Peyer's patch (tissue), 4 donors: Measurements from ENCODE around the gene TBXAS1. TPM values are rescaled to one million over a fixed set of nuclear protein-coding genes. Genes with fewer than 3 reads are reported as not detected.

Source experiments
- DNase-seq, 3 donors: peaks; one replicate each; pipeline ENCODE4 v3.0.0-alpha.2; 2017 to 2019
- H3K27ac ChIP-seq, 4 donors: fragments of 200-600 bp; sonication (generic); one replicate each; pipeline ENCODE4 v1.5.1; 2016 to 2019
- H3K27me3 ChIP-seq, 2 donors: fragments of 200-600 bp; sonication (generic); one replicate each; pipeline ENCODE4 v1.5.1; 2019
- H3K36me3 ChIP-seq, 3 donors: fragments of 200-600 bp; sonication (generic); one replicate each; pipeline ENCODE4 v1.5.1; 2016 to 2019
- H3K4me1 ChIP-seq, 4 donors: fragments of 200-600 bp; sonication (generic); one replicate each; pipeline ENCODE4 v1.5.1; 2016 to 2019
- H3K4me3 ChIP-seq, 4 donors: fragments of 200-600 bp; sonication (generic); 1 replicate in 3 of 4; 2 replicates in 1 of 4; pipeline ENCODE4 v1.5.1; 2016 to 2019; ENCODE audit warnings: mild to moderate bottlenecking in 1 of 4
- H3K9me3 ChIP-seq, 4 donors: fragments of 200-600 bp; sonication (generic); one replicate each; pipeline ENCODE4 v1.5.1; 2016 to 2019; ENCODE audit warnings: mild to moderate bottlenecking in 1 of 4
- POLR2A ChIP-seq, 2 donors: fragments of 450-650 bp; IDR thresholded peaks; one replicate each; pipeline ENCODE4 v1.5.1; 2017; ENCODE audit warnings: antibody characterized with exemption in 2 of 2, mild to moderate bottlenecking in 2 of 2, moderate library complexity in 2 of 2
- total RNA-seq, 4 donors: library from RNA; depleted of rRNA; stranded (reverse); fragments of >200 nt; gene quantifications; one replicate each; pipeline ENCODE4 v1.1.0, GENCODE V29; 2016
- TF ChIP-seq, protein P1 (sequence below), 6 experiments: fragments of 450-650 bp in 4 of 6; fragments of 200-600 bp in 2 of 6; sonication (generic) in 1 of 6; IDR thresholded peaks; one replicate each; pipeline ENCODE4 v1.5.1; 2017 to 2019; ENCODE audit warnings: antibody characterized with exemption in 6 of 6, mild to moderate bottlenecking in 3 of 6, moderate library complexity in 1 of 6

The TBXAS1 gene
- total RNA-seq, 4 donors from 2014 or later, result 11.2 to 227 (median 33.9) TPM

DNA sequence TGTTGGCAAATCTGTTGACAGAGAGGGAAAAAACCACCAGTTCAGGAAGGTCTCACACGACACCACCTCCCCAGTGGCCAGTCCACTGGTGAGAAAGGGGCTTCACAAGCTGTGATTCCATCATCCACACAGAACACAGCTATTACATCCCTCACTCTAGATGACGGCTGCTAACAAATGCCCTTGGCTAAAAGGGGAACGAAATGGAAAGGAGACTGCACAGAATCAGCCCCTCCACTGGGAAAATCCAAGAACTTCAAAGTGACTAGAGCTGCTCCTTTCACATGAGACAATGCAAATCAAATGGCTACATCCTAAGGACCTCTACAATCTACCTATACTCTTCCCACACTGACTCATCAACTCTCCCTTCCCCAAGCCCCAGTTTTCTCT lies 228.1 kb downstream of the TBXAS1 start:
- H3K36me3 ChIP-seq, result peaks cover 0 to 19% (median 0%) of the 10 kb centered on the region in 3 donors
- H3K9me3 ChIP-seq, result no peaks in the 10 kb centered on the region
- no peak for DNase-seq

DNA sequence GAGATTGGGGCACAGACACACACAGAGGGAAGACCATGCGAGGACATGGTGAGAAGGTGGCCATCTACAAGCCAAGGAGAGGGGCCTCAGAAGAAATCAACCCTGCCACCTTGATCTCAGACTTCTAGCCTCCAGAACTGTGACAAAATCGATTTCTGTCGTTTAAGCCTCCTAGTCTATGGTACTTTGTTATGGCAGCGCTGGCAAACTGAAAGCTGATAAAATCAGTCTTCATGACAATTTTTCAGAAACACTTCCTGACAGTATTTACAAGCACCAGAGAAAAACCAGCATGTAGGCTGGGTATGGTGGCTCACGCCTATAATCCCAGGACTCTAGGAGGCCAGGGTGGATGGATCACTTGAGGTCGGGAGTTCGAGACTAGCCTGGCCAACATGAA lies 229.5 kb downstream of the TBXAS1 start:
- Histone ChIP-seq H3K27ac (peak overlapping the region in 2 of 4 donors; percentile 23 to 95), H3K9me3 (no peaks in the 10 kb centered on the region), H3K4me1 (peaks cover 3 to 38% (median 13%) of the 10 kb centered on the region in 4 donors), H3K36me3 (peaks cover 0 to 19% (median 0%) of the 10 kb centered on the region in 3 donors), H3K27me3 (no peaks in the 10 kb centered on the region), H3K4me3 (no peak overlapping the region)
- TF ChIP-seq POLR2A (IDR thresholded peaks at IDR 0.05), result no peak
- TF ChIP-seq, protein P1, sequence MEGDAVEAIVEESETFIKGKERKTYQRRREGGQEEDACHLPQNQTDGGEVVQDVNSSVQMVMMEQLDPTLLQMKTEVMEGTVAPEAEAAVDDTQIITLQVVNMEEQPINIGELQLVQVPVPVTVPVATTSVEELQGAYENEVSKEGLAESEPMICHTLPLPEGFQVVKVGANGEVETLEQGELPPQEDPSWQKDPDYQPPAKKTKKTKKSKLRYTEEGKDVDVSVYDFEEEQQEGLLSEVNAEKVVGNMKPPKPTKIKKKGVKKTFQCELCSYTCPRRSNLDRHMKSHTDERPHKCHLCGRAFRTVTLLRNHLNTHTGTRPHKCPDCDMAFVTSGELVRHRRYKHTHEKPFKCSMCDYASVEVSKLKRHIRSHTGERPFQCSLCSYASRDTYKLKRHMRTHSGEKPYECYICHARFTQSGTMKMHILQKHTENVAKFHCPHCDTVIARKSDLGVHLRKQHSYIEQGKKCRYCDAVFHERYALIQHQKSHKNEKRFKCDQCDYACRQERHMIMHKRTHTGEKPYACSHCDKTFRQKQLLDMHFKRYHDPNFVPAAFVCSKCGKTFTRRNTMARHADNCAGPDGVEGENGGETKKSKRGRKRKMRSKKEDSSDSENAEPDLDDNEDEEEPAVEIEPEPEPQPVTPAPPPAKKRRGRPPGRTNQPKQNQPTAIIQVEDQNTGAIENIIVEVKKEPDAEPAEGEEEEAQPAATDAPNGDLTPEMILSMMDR (IDR thresholded peaks at IDR 0.05), result no peak
- no peak for DNase-seq

More for the DNA sequence above, 228.1 kb downstream of the TBXAS1 start:
- TF ChIP-seq, protein P1 (IDR thresholded peaks at IDR 0.05), result no peak
- no peak for TF ChIP-seq POLR2A (IDR thresholded peaks at IDR 0.05)
- no peak overlapping the region for H3K27ac ChIP-seq
- H3K27me3 ChIP-seq, result no peaks in the 10 kb centered on the region
- H3K4me3 ChIP-seq, result no peak overlapping the region
- peaks cover 3 to 38% (median 13%) of the 10 kb centered on the region in 4 donors for H3K4me1 ChIP-seq

DNA sequence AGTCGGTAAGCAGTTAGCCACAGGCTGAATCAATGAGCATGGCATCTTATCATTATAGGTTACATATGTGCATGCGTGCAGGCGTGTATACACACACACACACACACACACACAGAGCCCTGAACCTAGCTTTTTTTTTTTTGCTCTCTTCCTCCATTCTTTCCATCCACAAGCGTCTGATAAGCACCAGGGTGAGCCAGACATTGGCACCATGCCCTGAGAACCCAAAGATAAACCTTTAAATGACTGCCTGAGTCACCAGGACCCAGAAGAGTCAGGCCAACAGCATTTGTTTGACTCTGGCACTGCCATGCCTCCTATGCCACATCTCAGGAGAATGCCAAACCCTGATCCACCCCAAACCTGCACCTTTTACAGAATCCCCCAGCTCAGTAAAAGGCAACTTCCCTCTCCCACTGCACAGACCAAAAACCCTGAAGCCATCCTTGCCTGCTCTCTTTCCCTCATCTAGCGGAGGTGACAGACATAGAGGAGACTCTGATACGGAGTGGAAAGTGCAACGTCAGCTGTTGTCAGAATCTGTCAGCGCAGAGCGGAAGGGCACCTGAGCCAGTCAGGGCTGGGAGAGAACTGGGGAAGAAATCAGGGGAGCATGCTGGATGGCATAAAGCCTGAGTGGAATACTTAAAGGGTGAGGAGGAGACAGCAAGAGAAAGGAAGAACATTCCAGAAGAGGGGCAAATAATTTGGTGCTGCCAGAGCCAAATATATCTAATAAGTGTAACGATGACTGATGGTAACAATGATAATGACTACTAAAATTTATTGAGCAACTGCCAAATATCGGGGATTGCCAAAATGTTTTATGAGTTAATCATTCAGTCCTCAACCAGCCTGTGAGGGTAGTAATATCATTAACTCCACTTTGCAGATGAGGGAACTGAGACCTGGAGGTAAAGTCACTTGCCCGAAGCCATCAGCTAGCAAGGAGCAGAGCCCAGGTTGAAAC lies 230.5 kb downstream of the TBXAS1 start:
- peak overlapping the region in 3 of 4 donors; percentile 13 to 96 (median 95) for H3K27ac ChIP-seq
- TF ChIP-seq POLR2A (IDR thresholded peaks at IDR 0.05), result peak in 1 of 2 donors; percentile 24
- TF ChIP-seq, protein P1 (IDR thresholded peaks at IDR 0.05), result no peak
- H3K4me1 ChIP-seq, result peaks cover 3 to 38% (median 13%) of the 10 kb centered on the region in 4 donors
- no peaks in the 10 kb centered on the region for H3K27me3 ChIP-seq
- H3K4me3 ChIP-seq, result peak overlapping the region in 2 of 4 donors; percentile 1 to 74
- H3K36me3 ChIP-seq, result peaks cover 0 to 14% (median 0%) of the 10 kb centered on the region in 3 donors
- peak in 2 of 3 donors; percentile 82 to 91 for DNase-seq
- H3K9me3 ChIP-seq, result no peaks in the 10 kb centered on the region

- no peak for DNase-seq
- peak overlapping the region in 2 of 4 donors; percentile 1 to 74 for H3K4me3 ChIP-seq
- TF ChIP-seq, protein P1 (IDR thresholded peaks at IDR 0.05), result no peak
- peak in 1 of 2 donors; percentile 12 for TF ChIP-seq POLR2A (IDR thresholded peaks at IDR 0.05)
Measured at GRCh38 chr7:140060243-140060630, 231.2 kb downstream of the TBXAS1 start.

GRCh38 chr7:140060788-140061606 lies 231.9 kb downstream of the TBXAS1 start:
- H3K36me3 ChIP-seq, result peaks cover 0 to 11% (median 0%) of the 10 kb centered on the region in 3 donors
- peak overlapping the region; percentile 9 to 96 (median 96) for H3K27ac ChIP-seq
- TF ChIP-seq POLR2A (IDR thresholded peaks at IDR 0.05), result no peak
- TF ChIP-seq, protein P1 (IDR thresholded peaks at IDR 0.05), result no peak
- peaks cover 3 to 38% (median 13%) of the 10 kb centered on the region in 4 donors for H3K4me1 ChIP-seq
- no peaks in the 10 kb centered on the region for H3K9me3 ChIP-seq
- peak overlapping the region in 2 of 4 donors; percentile 74 to 95 for H3K4me3 ChIP-seq
- peak in 1 of 3 donors; percentile 62 for DNase-seq
- no peaks in the 10 kb centered on the region for H3K27me3 ChIP-seq

More at GRCh38 chr7:140060243-140060630, 231.2 kb downstream of the TBXAS1 start:
- peaks cover 0 to 13% (median 0%) of the 10 kb centered on the region in 3 donors for H3K36me3 ChIP-seq
- H3K4me1 ChIP-seq, result peaks cover 3 to 38% (median 13%) of the 10 kb centered on the region in 4 donors
- H3K9me3 ChIP-seq, result no peaks in the 10 kb centered on the region
- H3K27me3 ChIP-seq, result no peaks in the 10 kb centered on the region
- H3K27ac ChIP-seq, result peak overlapping the region in 3 of 4 donors; percentile 13 to 96 (median 95)
